HG02759 (cell line): ENCODE measurements around the gene OR52E6.

Source experiments
- ATAC-seq: cut with Tn5 transposase; IDR thresholded peaks from one replicate; pipeline ENCODE4 v1.9.1; 2021; ENCODE audit warnings: mild to moderate bottlenecking, moderate library complexity; ENCODE audit not compliant: unreplicated experiment

The OR52E6 gene

DNA sequence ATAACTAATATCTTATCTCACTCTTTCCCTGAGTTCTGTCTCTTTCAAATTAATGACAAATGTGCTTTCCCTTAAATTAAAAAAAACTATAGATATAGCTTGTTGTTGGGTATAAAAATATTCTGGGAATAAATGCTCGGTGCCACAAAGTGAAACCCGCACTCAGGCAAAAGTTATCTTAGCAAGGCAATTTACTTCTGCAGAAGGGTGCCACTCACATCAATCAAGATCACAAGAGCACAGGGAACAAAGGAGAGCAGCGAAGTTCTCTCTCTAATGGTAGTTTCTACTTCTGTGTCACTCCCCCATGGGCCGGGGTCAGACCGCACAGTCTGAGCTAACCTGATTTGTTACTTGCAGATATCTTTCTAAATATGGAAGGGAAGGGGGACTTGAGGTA lies 37.7 kb downstream of the OR52E6 start:
- no peak for ATAC-seq

DNA sequence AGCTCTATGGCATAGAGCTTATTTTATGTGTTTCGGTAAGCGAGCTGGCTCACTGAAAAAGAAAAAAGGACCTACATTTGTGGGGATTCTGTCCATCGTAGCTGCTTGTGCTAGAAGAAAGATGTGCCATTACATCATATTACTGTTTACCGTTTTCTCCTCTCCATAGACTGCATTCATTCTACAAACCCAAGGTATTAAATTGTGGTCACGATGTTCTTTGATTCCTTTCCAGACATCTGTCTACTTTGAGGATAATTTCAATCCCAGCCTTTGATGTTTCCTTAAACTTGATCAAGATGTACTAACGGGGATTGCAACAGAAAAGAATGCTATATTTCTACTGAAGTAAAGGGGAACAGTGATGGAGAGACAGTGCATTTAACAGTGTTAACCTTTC lies 45.2 kb downstream of the OR52E6 start:
- no peak for ATAC-seq

DNA sequence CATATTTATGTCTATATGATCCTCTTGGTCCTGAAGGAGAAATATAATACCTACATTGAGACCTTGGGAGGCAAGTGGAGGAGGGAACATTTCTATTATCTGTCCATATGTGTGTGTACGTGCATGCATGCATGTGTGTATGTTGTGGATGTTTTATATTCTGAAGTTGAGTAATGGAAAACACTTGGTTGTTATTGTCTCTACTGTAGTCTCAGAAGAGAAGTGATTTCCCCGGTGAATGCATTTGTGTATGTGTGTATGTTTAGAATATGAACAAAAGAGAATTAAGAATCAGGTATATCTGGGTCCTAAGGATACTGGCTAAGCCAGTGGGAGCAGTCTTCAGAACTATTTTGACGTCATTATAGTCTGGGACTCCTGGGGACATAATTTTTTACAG lies 50.5 kb downstream of the OR52E6 start, which contains the start of gene OR52N1:
OR52N1 (minus strand) TSS at position 101 of the 400 bp plus-strand sequence. CDS start 2,449 bp downstream, outside the sequence.
- ATAC-seq, result no peak
